ENCODE data around the gene SHROOM1.

Gene SHROOM1

GRCh38 chr5:132872788-132873118 lies 42.3 kb upstream of the SHROOM1 start:
- TF ChIP-seq ZNF274 (IDR thresholded peaks at IDR 0.05; ENCODE audit: low read depth, low read length) = no peak
- TF ChIP-seq SUZ12 (IDR thresholded peaks at IDR 0.05; ENCODE audit: extremely low read depth, insufficient read depth, insufficient read length) = no peak
- no peak for TF ChIP-seq YY1 (IDR thresholded peaks at IDR 0.05; ENCODE audit: insufficient read depth, insufficient read length)
- no peaks in the 10 kb centered on the region for H3K4me1 ChIP-seq (ENCODE audit: insufficient read depth, insufficient read length)
- peaks cover 48% of the 10 kb centered on the region for H3K36me3 ChIP-seq (ENCODE audit: insufficient read depth, insufficient read length, low read length)
- no peak overlapping the region for H3K4me3 ChIP-seq (ENCODE audit: insufficient read length, low read depth)
- no peak for DNase-seq (ENCODE audit: low read depth, low spot score)
- no peaks in the 10 kb centered on the region for H3K27me3 ChIP-seq (ENCODE audit: insufficient read depth, insufficient read length)
- no peak overlapping the region for H3K9ac ChIP-seq (ENCODE audit: insufficient read length, low read depth)
- H3K9me3 ChIP-seq (ENCODE audit: insufficient read depth, low read length) = no peaks in the 10 kb centered on the region

- peaks cover 49% of the 10 kb centered on the region for H3K36me3 ChIP-seq (ENCODE audit: insufficient read depth, insufficient read length, low read length)
- H3K27me3 ChIP-seq (ENCODE audit: insufficient read depth, insufficient read length) = no peaks in the 10 kb centered on the region
- no peaks in the 10 kb centered on the region for H3K4me1 ChIP-seq (ENCODE audit: insufficient read depth, insufficient read length)
- no peak overlapping the region for H3K4me3 ChIP-seq (ENCODE audit: insufficient read length, low read depth)
- H3K9me3 ChIP-seq (ENCODE audit: insufficient read depth, low read length) = no peaks in the 10 kb centered on the region
- no peak for DNase-seq (ENCODE audit: low read depth, low spot score)
- no peak overlapping the region for H3K9ac ChIP-seq (ENCODE audit: insufficient read length, low read depth)
- TF ChIP-seq ZNF274 (IDR thresholded peaks at IDR 0.05; ENCODE audit: low read depth, low read length) (no peak), SUZ12 (IDR thresholded peaks at IDR 0.05; ENCODE audit: extremely low read depth, insufficient read depth, insufficient read length) (no peak), YY1 (IDR thresholded peaks at IDR 0.05; ENCODE audit: insufficient read depth, insufficient read length) (no peak)
Measured at GRCh38 chr5:132871459-132872284, 41.2 kb upstream of the SHROOM1 start.

- peaks cover 49% of the 10 kb centered on the region for H3K36me3 ChIP-seq (ENCODE audit: insufficient read depth, insufficient read length, low read length)
- no peak overlapping the region for H3K4me3 ChIP-seq (ENCODE audit: insufficient read length, low read depth)
- no peak overlapping the region for H3K9ac ChIP-seq (ENCODE audit: insufficient read length, low read depth)
- TF ChIP-seq YY1 (IDR thresholded peaks at IDR 0.05; ENCODE audit: insufficient read depth, insufficient read length) (no peak), ZNF274 (IDR thresholded peaks at IDR 0.05; ENCODE audit: low read depth, low read length) (no peak), SUZ12 (IDR thresholded peaks at IDR 0.05; ENCODE audit: extremely low read depth, insufficient read depth, insufficient read length) (no peak)
- H3K27me3 ChIP-seq (ENCODE audit: insufficient read depth, insufficient read length) = no peaks in the 10 kb centered on the region
- H3K4me1 ChIP-seq (ENCODE audit: insufficient read depth, insufficient read length) = no peaks in the 10 kb centered on the region
- H3K9me3 ChIP-seq (ENCODE audit: insufficient read depth, low read length) = no peaks in the 10 kb centered on the region
- DNase-seq (ENCODE audit: low read depth, low spot score) = no peak
Measured at GRCh38 chr5:132870801-132871200, 40.4 kb upstream of the SHROOM1 start.

GRCh38 chr5:132868754-132869153 lies 38.3 kb upstream of the SHROOM1 start:
- Histone ChIP-seq H3K27me3 (ENCODE audit: insufficient read depth, insufficient read length) (no peaks in the 10 kb centered on the region), H3K4me1 (ENCODE audit: insufficient read depth, insufficient read length) (no peaks in the 10 kb centered on the region), H3K36me3 (ENCODE audit: insufficient read depth, insufficient read length, low read length) (peaks cover 43% of the 10 kb centered on the region)

GRCh38 chr5:132867046-132867451 lies 36.6 kb upstream of the SHROOM1 start:
- peaks cover 39% of the 10 kb centered on the region for H3K36me3 ChIP-seq (ENCODE audit: insufficient read depth, insufficient read length, low read length)
- TF ChIP-seq YY1 (IDR thresholded peaks at IDR 0.05; ENCODE audit: insufficient read depth, insufficient read length) (no peak), SUZ12 (IDR thresholded peaks at IDR 0.05; ENCODE audit: extremely low read depth, insufficient read depth, insufficient read length) (no peak), ZNF274 (IDR thresholded peaks at IDR 0.05; ENCODE audit: low read depth, low read length) (no peak)
- DNase-seq (ENCODE audit: low read depth, low spot score) = no peak
- peak overlapping the region; percentile 90 for H3K4me3 ChIP-seq (ENCODE audit: insufficient read length, low read depth)
- no peaks in the 10 kb centered on the region for H3K27me3 ChIP-seq (ENCODE audit: insufficient read depth, insufficient read length)
- H3K9ac ChIP-seq (ENCODE audit: insufficient read length, low read depth) = peak overlapping the region; percentile 96
- no peaks in the 10 kb centered on the region for H3K9me3 ChIP-seq (ENCODE audit: insufficient read depth, low read length)
- H3K4me1 ChIP-seq (ENCODE audit: insufficient read depth, insufficient read length) = no peaks in the 10 kb centered on the region

More at GRCh38 chr5:132868754-132869153, 38.3 kb upstream of the SHROOM1 start:
- DNase-seq (ENCODE audit: low read depth, low spot score) = no peak
- Histone ChIP-seq H3K9ac (ENCODE audit: insufficient read length, low read depth) (no peak overlapping the region), H3K4me3 (ENCODE audit: insufficient read length, low read depth) (no peak overlapping the region), H3K9me3 (ENCODE audit: insufficient read depth, low read length) (no peaks in the 10 kb centered on the region)
- TF ChIP-seq YY1 (IDR thresholded peaks at IDR 0.05; ENCODE audit: insufficient read depth, insufficient read length) (no peak), SUZ12 (IDR thresholded peaks at IDR 0.05; ENCODE audit: extremely low read depth, insufficient read depth, insufficient read length) (no peak), ZNF274 (IDR thresholded peaks at IDR 0.05; ENCODE audit: low read depth, low read length) (no peak)

GRCh38 chr5:132866342-132867045 lies 36.0 kb upstream of the SHROOM1 start, which contains the start of the genes GDF9 and UQCRQ:
Gene GDF9, minus strand, starts transcription at chr5:132866469. Its CDS starts 1,936 bp downstream, at chr5:132864533.
Gene UQCRQ, plus strand, starts transcription at chr5:132866642. Its CDS starts 240 bp downstream, at chr5:132866882.
- DNase-seq (ENCODE audit: low read depth, low spot score) = peak; percentile 97
- H3K4me1 ChIP-seq (ENCODE audit: insufficient read depth, insufficient read length) = no peaks in the 10 kb centered on the region
- peak within 1 kb of the TSS; percentile 96 for H3K9ac ChIP-seq (ENCODE audit: insufficient read length, low read depth)
- TF ChIP-seq YY1 (IDR thresholded peaks at IDR 0.05; ENCODE audit: insufficient read depth, insufficient read length) (no peak), ZNF274 (IDR thresholded peaks at IDR 0.05; ENCODE audit: low read depth, low read length) (no peak), SUZ12 (IDR thresholded peaks at IDR 0.05; ENCODE audit: extremely low read depth, insufficient read depth, insufficient read length) (no peak)
- H3K9me3 ChIP-seq (ENCODE audit: insufficient read depth, low read length) = no peaks in the 10 kb centered on the region
- peaks cover 34% of the 10 kb centered on the region for H3K36me3 ChIP-seq (ENCODE audit: insufficient read depth, insufficient read length, low read length)
- peak within 1 kb of the TSS; percentile 90 for H3K4me3 ChIP-seq (ENCODE audit: insufficient read length, low read depth)
- H3K27me3 ChIP-seq (ENCODE audit: insufficient read depth, insufficient read length) = no peaks in the 10 kb centered on the region
